Measurements from ENCODE around the gene PCDHA2.

GRCh38 chr5:140800816-140801493 is 6.3 kb downstream of the PCDHA2 start, which contains the start of gene PCDHA3:
- TF ChIP-seq CTCF (IDR thresholded peaks at IDR 0.05) (peak in 5 of 7 experiments; percentile 24 to 53 (median 29)), POLR2A (IDR thresholded peaks at IDR 0.05) (no peak)

Measured in body of pancreas (tissue), 4 donors.